Nephron progenitor cell (in vitro differentiated cells): Measurements from ENCODE around the gene TRIM68.

Experiments used
- DNase-seq: peaks from one replicate; pipeline ENCODE4 v3.0.0; 2021
- H3K27ac Mint-ChIP-seq: 2 replicates; pipeline ENCODE4 v1.8.0; 2021; ENCODE audit warnings: mild to moderate bottlenecking, moderate library complexity, mixed read lengths
- H3K27me3 Mint-ChIP-seq: 2 replicates; pipeline ENCODE4 v1.8.0; 2021; ENCODE audit warnings: mild to moderate bottlenecking, low read depth, mixed read lengths; ENCODE audit not compliant: poor library complexity
- H3K36me3 Mint-ChIP-seq: 2 replicates; pipeline ENCODE4 v1.8.0; 2021; ENCODE audit warnings: low read depth, mixed read lengths
- H3K4me1 Mint-ChIP-seq: 2 replicates; pipeline ENCODE4 v1.8.0; 2021; ENCODE audit warnings: mixed read lengths
- H3K4me3 Mint-ChIP-seq: 2 replicates; pipeline ENCODE4 v1.8.0; 2021; ENCODE audit warnings: mild to moderate bottlenecking, moderate library complexity, mixed read lengths
- H3K9me3 Mint-ChIP-seq: 2 replicates; pipeline ENCODE4 v1.8.0; 2021; ENCODE audit warnings: mild to moderate bottlenecking, moderate library complexity, mixed read lengths
- TF ChIP-seq, protein P1 (sequence below): fragments of 200-600 bp; sonication (generic); IDR thresholded peaks from 2 replicates; pipeline ENCODE4 v1.5.0; 2021; ENCODE audit warnings: antibody characterized with exemption

TRIM68 gene

DNA sequence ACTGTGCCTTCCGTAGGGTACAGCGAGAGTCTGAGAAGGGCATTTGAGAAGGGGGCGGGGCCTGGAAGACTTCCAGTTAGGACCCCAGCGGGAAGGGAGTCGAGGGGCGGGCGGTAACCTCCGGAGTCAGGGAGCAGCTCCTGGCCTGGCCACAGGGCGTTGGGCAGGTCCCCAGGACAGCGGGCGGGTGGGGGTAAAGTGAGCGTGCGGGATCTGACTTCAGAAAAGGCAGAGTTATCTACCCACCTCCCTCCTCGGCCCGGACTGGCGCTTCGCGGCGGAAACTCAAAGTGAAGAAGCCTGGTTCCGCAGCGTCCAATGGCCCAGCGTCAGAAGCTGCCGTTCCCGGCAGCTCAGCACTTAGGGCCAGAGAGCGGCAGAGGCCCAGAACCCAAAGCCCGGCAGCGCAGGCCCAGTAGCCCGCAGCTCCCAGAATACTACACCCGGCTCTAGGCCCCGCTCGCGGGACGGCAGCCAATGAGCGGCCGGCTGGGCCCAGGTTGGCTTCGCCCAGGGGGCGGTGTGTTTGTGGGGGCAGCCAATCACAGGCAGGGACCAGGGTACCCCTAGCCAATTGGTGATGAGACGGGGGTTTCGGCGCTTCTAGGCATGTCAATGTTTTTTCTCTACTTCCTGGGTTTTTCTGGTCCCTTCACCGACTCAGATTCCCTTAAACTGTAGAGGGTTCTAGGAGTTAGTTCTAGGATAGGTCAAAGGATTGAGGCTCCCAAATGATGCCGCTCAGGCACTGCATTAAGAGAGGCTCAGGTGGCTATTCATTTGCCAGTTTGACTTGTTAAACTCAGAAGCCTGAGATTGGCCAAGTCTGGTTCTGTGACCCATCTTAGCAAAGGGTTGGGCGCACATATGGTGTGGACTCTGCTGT lies at the start of gene TRIM68:
Gene TRIM68 (minus strand): TSS at position 451 of the 886 bp plus-strand sequence. CDS start 2,727 bp downstream, outside the sequence.
- peaks cover 20% of the 10 kb centered on the region for H3K4me1 Mint-ChIP-seq
- TF ChIP-seq, protein P1, sequence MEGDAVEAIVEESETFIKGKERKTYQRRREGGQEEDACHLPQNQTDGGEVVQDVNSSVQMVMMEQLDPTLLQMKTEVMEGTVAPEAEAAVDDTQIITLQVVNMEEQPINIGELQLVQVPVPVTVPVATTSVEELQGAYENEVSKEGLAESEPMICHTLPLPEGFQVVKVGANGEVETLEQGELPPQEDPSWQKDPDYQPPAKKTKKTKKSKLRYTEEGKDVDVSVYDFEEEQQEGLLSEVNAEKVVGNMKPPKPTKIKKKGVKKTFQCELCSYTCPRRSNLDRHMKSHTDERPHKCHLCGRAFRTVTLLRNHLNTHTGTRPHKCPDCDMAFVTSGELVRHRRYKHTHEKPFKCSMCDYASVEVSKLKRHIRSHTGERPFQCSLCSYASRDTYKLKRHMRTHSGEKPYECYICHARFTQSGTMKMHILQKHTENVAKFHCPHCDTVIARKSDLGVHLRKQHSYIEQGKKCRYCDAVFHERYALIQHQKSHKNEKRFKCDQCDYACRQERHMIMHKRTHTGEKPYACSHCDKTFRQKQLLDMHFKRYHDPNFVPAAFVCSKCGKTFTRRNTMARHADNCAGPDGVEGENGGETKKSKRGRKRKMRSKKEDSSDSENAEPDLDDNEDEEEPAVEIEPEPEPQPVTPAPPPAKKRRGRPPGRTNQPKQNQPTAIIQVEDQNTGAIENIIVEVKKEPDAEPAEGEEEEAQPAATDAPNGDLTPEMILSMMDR = no peak
- H3K4me3 Mint-ChIP-seq = peak within 1 kb of the TSS; percentile 91
- H3K9me3 Mint-ChIP-seq = peaks cover 4% of the 10 kb centered on the region
- peak; percentile 90 for DNase-seq
- peaks cover 20% of the 10 kb centered on the region for H3K36me3 Mint-ChIP-seq
- H3K27me3 Mint-ChIP-seq = peaks cover 8% of the 10 kb centered on the region
- H3K27ac Mint-ChIP-seq = peak within 1 kb of the TSS; percentile 93

DNA sequence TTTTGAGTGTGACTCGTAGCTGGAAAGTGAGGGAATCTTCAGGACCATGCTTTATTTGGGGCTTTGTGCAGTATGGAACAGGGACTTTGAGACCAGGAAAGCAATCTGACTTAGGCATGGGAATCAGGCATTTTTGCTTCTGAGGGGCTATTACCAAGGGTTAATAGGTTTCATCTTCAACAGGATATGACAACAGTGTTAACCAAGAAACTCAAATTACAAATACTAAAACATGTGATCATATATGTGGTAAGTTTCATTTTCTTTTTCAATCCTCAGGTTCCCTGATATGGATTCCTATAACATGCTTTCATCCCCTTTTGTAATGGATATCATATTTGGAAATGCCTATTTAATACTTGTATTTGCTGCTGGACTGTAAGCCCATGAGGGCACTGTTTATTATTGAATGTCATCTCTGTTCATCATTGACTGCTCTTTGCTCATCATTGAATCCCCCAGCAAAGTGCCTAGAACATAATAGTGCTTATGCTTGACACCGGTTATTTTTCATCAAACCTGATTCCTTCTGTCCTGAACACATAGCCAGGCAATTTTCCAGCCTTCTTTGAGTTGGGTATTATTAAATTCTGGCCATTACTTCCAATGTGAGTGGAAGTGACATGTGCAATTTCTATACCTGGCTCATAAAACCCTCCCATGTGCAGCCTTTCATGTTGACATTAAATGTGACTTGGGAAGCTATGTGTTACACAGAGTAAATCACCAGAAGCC lies 46.8 kb upstream of the TRIM68 start:
- peaks cover 10% of the 10 kb centered on the region for H3K4me1 Mint-ChIP-seq

GRCh38 chr11:4647766-4648165 lies 39.7 kb upstream of the TRIM68 start:
- peaks cover 33% of the 10 kb centered on the region for H3K4me1 Mint-ChIP-seq
- no peaks in the 10 kb centered on the region for H3K9me3 Mint-ChIP-seq
- H3K27me3 Mint-ChIP-seq = peaks cover 4% of the 10 kb centered on the region
- no peak overlapping the region for H3K4me3 Mint-ChIP-seq
- TF ChIP-seq, protein P1 = no peak
- H3K36me3 Mint-ChIP-seq = peaks cover 1% of the 10 kb centered on the region
- no peak overlapping the region for H3K27ac Mint-ChIP-seq
- DNase-seq = no peak

More for the DNA sequence above, 46.8 kb upstream of the TRIM68 start:
- H3K27ac Mint-ChIP-seq = no peak overlapping the region
- no peak overlapping the region for H3K4me3 Mint-ChIP-seq
- H3K9me3 Mint-ChIP-seq = no peaks in the 10 kb centered on the region
- H3K36me3 Mint-ChIP-seq = peaks cover 7% of the 10 kb centered on the region
- TF ChIP-seq, protein P1 = no peak
- peaks cover 11% of the 10 kb centered on the region for H3K27me3 Mint-ChIP-seq
- DNase-seq = no peak

DNA sequence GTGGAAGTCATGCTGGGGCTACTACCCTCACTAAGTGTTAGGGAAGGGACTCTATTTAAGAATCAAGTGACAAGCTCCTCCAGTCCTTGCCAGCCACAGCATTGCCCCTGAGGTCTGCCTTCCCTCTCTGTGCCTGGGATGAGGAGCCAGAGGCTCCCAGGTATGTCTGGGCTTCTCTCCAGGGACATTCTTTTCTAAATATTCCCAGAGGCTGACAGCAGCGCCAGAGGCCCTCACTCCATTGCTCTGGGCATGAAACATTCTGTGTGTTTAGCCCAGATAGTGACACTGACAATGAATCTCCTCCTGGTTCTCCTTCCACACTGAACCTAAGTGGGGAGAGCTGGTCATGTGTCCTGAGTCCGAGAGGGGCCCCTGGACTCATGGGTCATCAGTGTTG lies 37.9 kb upstream of the TRIM68 start:
- peaks cover 45% of the 10 kb centered on the region for H3K4me1 Mint-ChIP-seq
- TF ChIP-seq, protein P1 = no peak
- no peaks in the 10 kb centered on the region for H3K36me3 Mint-ChIP-seq
- H3K27ac Mint-ChIP-seq = no peak overlapping the region
- peaks cover 2% of the 10 kb centered on the region for H3K27me3 Mint-ChIP-seq
- no peaks in the 10 kb centered on the region for H3K9me3 Mint-ChIP-seq
- no peak overlapping the region for H3K4me3 Mint-ChIP-seq
- DNase-seq = no peak

DNA sequence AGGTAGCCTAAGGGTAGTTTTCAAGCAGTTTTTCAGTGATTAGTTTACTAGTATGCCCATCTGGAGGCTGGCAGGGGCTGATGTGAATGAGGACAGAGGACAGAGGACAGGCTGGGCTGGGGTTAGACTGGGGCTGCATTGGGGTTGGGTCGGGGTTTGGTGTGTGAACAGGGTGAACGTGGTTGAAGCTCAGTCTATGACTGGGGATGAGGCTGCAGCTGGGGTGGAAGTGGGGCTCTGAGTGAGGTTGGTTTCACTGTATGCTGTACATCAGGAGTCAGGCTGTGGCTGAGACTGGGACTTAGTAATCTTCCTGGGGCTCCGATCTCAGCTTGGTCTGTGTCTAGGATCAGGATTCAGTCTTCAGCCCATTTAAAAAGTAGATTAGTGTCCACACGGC lies 36.2 kb upstream of the TRIM68 start:
- no peak for DNase-seq
- no peaks in the 10 kb centered on the region for H3K9me3 Mint-ChIP-seq
- H3K27me3 Mint-ChIP-seq = peaks cover 2% of the 10 kb centered on the region
- H3K36me3 Mint-ChIP-seq = no peaks in the 10 kb centered on the region
- peak overlapping the region; percentile 57 for H3K27ac Mint-ChIP-seq
- TF ChIP-seq, protein P1 = no peak
- peak overlapping the region; percentile 43 for H3K4me3 Mint-ChIP-seq
- peaks cover 45% of the 10 kb centered on the region for H3K4me1 Mint-ChIP-seq
